GM18517 (cell line): ENCODE results near the gene FOXD4L4.
"Not testable (repeated sequence)": the region's sequence is repeated elsewhere in the genome, so short reads cannot be mapped to it uniquely, and the experiment has no call there.

ENCODE experiments used
- ATAC-seq: cut with Tn5 transposase; IDR thresholded peaks from one replicate; pipeline ENCODE4 v1.9.1; 2021; ENCODE audit warnings: mild to moderate bottlenecking, moderate library complexity; ENCODE audit not compliant: unreplicated experiment

FOXD4L4 gene

DNA sequence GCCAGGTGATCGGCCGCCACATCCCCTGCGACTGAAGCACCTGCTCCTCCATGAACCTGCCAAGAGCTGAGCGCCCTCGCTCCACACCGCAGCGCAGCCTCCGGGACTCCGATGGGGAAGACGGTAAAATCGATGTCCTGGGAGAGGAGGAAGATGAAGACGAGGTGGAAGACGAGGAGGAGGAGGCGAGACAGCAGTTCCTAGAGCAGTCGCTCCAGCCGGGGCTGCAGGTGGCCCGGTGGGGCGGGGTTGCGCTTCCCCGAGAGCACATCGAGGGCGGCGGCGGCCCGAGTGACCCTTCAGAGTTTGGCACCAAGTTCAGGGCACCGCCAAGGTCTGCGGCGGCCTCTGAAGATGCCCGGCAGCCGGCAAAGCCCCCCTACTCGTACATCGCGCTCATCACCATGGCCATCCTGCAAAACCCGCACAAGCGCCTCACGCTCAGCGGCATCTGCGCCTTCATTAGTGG, at the start of gene FOXD4L4:
Gene FOXD4L4 (plus strand): TSS at position 51 of the 469 bp plus-strand sequence. CDS start 0 bp downstream, at position 51.
- ATAC-seq = not testable (repeated sequence)

GRCh38 chr9:65703550-65703949, 33.4 kb upstream of the FOXD4L4 start:
- ATAC-seq = not testable (repeated sequence)

DNA sequence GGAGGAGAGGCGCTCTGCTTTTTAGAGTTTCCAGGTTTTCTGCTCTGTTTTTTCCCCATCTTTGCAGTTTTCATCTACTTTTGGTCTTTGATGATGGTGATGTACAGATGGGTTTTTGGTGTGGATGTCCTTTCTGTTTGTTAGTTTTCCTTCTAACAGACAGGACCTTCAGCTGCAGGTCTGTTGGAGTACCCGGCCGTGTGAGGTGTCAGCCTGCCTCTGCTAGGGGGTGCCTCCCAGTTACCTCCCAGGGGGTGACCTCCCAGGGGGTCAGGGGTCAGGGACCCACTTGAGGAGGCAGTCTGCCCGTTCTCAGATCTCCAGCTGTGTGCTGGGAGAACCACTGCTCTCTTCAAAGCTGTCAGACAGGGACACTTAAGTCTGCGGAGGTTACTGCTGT, 22.5 kb upstream of the FOXD4L4 start:
- not testable (repeated sequence) for ATAC-seq

- ATAC-seq = not testable (repeated sequence)
Observed at GRCh38 chr9:65738133-65738532, 1.2 kb downstream of the FOXD4L4 start.
